Measurements from ENCODE around the gene MSANTD3. TPM values are rescaled to one million over a fixed set of nuclear protein-coding genes. Genes with fewer than 3 reads are reported as not detected.
A peak's percentile ranks its signal among the peaks of the same experiment; 100 is the strongest.

The MSANTD3 gene
- total and polyA plus RNA-seq, 2 of the 4 experiments (the other 2 are of a cell fraction) = 45.5 to 55.9 TPM

GRCh38 chr9:100425758-100426157 lies 1.2 kb upstream of the MSANTD3 start:
- Histone ChIP-seq H3K56ac (ENCODE audit: extremely low read depth, insufficient read depth, low read length) (no peak overlapping the region), H4K91ac (ENCODE audit: insufficient read depth, low read depth, low read length) (no peak overlapping the region), H3K79me1 (ENCODE audit: low read depth in 1 of 2, low read length in 2 of 2) (peaks cover 5 to 17% of the 10 kb centered on the region in 2 experiments; a peak in 2 of 4 replicates), H3K23ac (ENCODE audit: low read depth, low read length) (no peak overlapping the region), H2BK5ac (ENCODE audit: low read depth, low read length, poor library complexity, severe bottlenecking) (peak overlapping the region; percentile 95), H3K27me3 (ENCODE audit: control insufficient read depth, insufficient read depth, low read length) (no peaks in the 10 kb centered on the region), H3K9me3 (ENCODE audit: control insufficient read depth, insufficient read depth, low read length) (no peaks in the 10 kb centered on the region), H3K9me1 (ENCODE audit: insufficient read depth, low read length) (no peaks in the 10 kb centered on the region), H3K14ac (replicated peaks; ENCODE audit: low read depth, low read length) (no peak overlapping the region; the same call in 1 of the 2 replicates), H2BK15ac (ENCODE audit: low read depth, low read length) (peak overlapping the region; percentile 7; the same call in 1 of the 3 replicates), H3K18ac (ENCODE audit: low read depth, low read length) (peak overlapping the region; percentile 6; the same call in 1 of the 2 replicates), H2BK120ac (ENCODE audit: low read depth, low read length) (peak overlapping the region; percentile 32; the same call in 1 of the 2 replicates), H3K9ac (ENCODE audit: low read depth, low read length) (no peak overlapping the region), H2BK20ac (ENCODE audit: low read depth, low read length) (0 out of 2 replicates have a peak overlapping the region, but pooled peaks have one; percentile 8), H3K36me3 (ENCODE audit: control insufficient read depth, insufficient read depth, low read length) (peaks cover 3% of the 10 kb centered on the region; the same call in 1 of the 2 replicates), H3K4me1 (ENCODE audit: control insufficient read depth, insufficient read depth, low read length) (peaks cover 13% of the 10 kb centered on the region), H2AK9ac (replicated peaks; ENCODE audit: low read depth, low read length, poor library complexity) (no peak overlapping the region), H4K5ac (ENCODE audit: low read depth, low read length) (no peak overlapping the region), H3K27ac (ENCODE audit: insufficient read depth, low read length) (no peak overlapping the region), H2AK5ac (ENCODE audit: low read depth, low read length) (no peak overlapping the region), H3K4me2 (ENCODE audit: low read depth, low read length) (peak overlapping the region; percentile 96; the same call in 1 of the 2 replicates), H3K4me3 (ENCODE audit: insufficient read depth, low read depth, low read length) (no peak overlapping the region), H2AFZ (replicated peaks; ENCODE audit: low read length, poor library complexity) (no peak overlapping the region), H4K20me1 (ENCODE audit: insufficient read depth, low read length) (no peaks in the 10 kb centered on the region), H4K8ac (ENCODE audit: low read depth in 2 of 2, low read length in 2 of 2) (peak overlapping the region in 1 of 2 experiments; percentile 63; a peak in 2 of 4 replicates), H3K4ac (ENCODE audit: low read depth, low read length) (no peak overlapping the region; the same call in 1 of the 2 replicates)
- ChIA-PET CTCF (interaction anchor here (0.8 kb wide), 2 partner anchors 71 to 162 kb away, joined by 3 read pairs; no protein-coding TSS in a partner anchor), POLR2A (ENCODE audit: unreplicated experiment) (no interaction called here)
- BruUV-seq (replicated peaks) = no TSS peak
- 20% methylated on average over 1 of the region's 1 CpG; no CpG with 5 or more reads in 1 of the 2 experiments for WGBS, 2 experiments (ENCODE audit: extremely low coverage in 2 of 2, insufficient read length in 1 of 2)
- DNase-seq (no peak), ATAC-seq (ENCODE audit: low read depth) (no peak)
- intact Hi-C loops (cut with micrococcal nuclease) = loop anchor here (1.0 to 10.0 kb wide), 5 partner anchors 73 to 1241 kb away; partner anchors contain the start of genes NR4A3 and TEX10
- TF ChIP-seq MAZ (IDR thresholded peaks at IDR 0.05; ENCODE audit: borderline replicate concordance, low read depth, low read length) (no peak), NFE2L2 (IDR thresholded peaks at IDR 0.05; ENCODE audit: low read depth, low read length) (no peak), CTCF (conservative IDR thresholded peaks at IDR 0.05; ENCODE audit: low read depth, low read length) (no peak), CHD1 (IDR thresholded peaks at IDR 0.05; ENCODE audit: low read depth, low read length) (no peak), POLR2A (IDR thresholded peaks at IDR 0.05; ENCODE audit: low read depth, low read length) (no peak), MAFK (IDR thresholded peaks at IDR 0.05; ENCODE audit: low read depth, low read length) (no peak), RAD21 (IDR thresholded peaks at IDR 0.05; ENCODE audit: low read length) (no peak), RFX5 (IDR thresholded peaks at IDR 0.05; ENCODE audit: low read depth, low read length) (no peak), FOS (IDR thresholded peaks at IDR 0.05; ENCODE audit: low read depth, low read length) (no peak), CEBPB (IDR thresholded peaks at IDR 0.05; ENCODE audit: low read depth, low read length) (no peak), SMC3 (IDR thresholded peaks at IDR 0.05; ENCODE audit: low read depth, low read length) (no peak), RCOR1 (IDR thresholded peaks at IDR 0.05; ENCODE audit: insufficient replicate concordance, low read length) (no peak), BHLHE40 (IDR thresholded peaks at IDR 0.05; ENCODE audit: low read depth, low read length) (no peak), MXI1 (IDR thresholded peaks at IDR 0.05; ENCODE audit: borderline replicate concordance, low read depth, low read length) (no peak)
- TF ChIP-seq, protein P1, sequence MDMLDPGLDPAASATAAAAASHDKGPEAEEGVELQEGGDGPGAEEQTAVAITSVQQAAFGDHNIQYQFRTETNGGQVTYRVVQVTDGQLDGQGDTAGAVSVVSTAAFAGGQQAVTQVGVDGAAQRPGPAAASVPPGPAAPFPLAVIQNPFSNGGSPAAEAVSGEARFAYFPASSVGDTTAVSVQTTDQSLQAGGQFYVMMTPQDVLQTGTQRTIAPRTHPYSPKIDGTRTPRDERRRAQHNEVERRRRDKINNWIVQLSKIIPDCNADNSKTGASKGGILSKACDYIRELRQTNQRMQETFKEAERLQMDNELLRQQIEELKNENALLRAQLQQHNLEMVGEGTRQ (IDR thresholded peaks at IDR 0.05; ENCODE audit: low read depth, low read length) = no peak
- TF ChIP-seq, protein P2, sequence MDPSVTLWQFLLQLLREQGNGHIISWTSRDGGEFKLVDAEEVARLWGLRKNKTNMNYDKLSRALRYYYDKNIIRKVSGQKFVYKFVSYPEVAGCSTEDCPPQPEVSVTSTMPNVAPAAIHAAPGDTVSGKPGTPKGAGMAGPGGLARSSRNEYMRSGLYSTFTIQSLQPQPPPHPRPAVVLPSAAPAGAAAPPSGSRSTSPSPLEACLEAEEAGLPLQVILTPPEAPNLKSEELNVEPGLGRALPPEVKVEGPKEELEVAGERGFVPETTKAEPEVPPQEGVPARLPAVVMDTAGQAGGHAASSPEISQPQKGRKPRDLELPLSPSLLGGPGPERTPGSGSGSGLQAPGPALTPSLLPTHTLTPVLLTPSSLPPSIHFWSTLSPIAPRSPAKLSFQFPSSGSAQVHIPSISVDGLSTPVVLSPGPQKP (IDR thresholded peaks at IDR 0.05; ENCODE audit: borderline replicate concordance, low read depth, low read length) = no peak
- in situ Hi-C loops (cut with MboI; ENCODE audit: low sequenced_read_pairs) = no loop called here
- dilution Hi-C loops (cut with HindIII; ENCODE audit: low sequenced_read_pairs, unreplicated experiment) = no loop called here
